Prostate gland (tissue), 1 donor: ENCODE results near the gene SRGAP2B.
"Not testable (repeated sequence)": the region's sequence is repeated elsewhere in the genome, so short reads cannot be mapped to it uniquely, and the experiment has no call there.

ENCODE experiments used
- POLR2A ChIP-seq: fragments of 450-650 bp; IDR thresholded peaks from one replicate; pipeline ENCODE4 v1.6.1; 2016; ENCODE audit warnings: antibody characterized with exemption, mild to moderate bottlenecking
- POLR2AphosphoS5 ChIP-seq: sonication (generic); formaldehyde crosslinking; IDR thresholded peaks from one replicate; pipeline ENCODE4 v1.6.1; 2017; ENCODE audit warnings: antibody characterized with exemption

- TF ChIP-seq POLR2AphosphoS5, POLR2A: not testable (repeated sequence)
Observed at GRCh38 chr1:144935310-144935709, 159.8 kb downstream of the SRGAP2B start.
